GM12873 (cell line): Measurements from ENCODE around the gene CKS2.

Experiments
- TF ChIP-seq, protein P1 (sequence below): IDR thresholded peaks from 2 replicates; pipeline ENCODE4 v1.5.1; 2012; ENCODE audit warnings: low read depth, mild to moderate bottlenecking, moderate library complexity, low read length, control low read depth; ENCODE audit not compliant: insufficient read depth; ENCODE audit errors: missing control alignments

The CKS2 gene

DNA sequence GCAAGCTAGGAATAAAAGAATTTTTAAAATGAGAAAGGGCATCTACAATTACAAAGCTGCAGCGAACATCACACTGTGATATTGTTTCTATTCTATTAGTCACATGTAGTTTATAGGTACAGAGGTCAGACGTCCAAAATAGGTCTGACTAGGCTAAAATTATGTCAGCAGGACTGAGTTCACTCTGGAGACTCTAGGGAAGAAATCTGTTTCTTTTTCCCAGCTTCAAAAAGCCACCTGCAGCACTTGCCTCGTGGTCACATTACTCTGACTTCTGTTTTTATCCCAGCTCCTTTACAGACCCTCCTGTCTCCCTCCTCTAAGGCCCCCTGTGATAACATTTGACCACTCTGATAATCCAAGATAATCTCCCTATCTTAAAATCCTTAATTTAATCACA lies 5.1 kb upstream of the CKS2 start:
- TF ChIP-seq, protein P1, sequence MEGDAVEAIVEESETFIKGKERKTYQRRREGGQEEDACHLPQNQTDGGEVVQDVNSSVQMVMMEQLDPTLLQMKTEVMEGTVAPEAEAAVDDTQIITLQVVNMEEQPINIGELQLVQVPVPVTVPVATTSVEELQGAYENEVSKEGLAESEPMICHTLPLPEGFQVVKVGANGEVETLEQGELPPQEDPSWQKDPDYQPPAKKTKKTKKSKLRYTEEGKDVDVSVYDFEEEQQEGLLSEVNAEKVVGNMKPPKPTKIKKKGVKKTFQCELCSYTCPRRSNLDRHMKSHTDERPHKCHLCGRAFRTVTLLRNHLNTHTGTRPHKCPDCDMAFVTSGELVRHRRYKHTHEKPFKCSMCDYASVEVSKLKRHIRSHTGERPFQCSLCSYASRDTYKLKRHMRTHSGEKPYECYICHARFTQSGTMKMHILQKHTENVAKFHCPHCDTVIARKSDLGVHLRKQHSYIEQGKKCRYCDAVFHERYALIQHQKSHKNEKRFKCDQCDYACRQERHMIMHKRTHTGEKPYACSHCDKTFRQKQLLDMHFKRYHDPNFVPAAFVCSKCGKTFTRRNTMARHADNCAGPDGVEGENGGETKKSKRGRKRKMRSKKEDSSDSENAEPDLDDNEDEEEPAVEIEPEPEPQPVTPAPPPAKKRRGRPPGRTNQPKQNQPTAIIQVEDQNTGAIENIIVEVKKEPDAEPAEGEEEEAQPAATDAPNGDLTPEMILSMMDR: no peak

DNA sequence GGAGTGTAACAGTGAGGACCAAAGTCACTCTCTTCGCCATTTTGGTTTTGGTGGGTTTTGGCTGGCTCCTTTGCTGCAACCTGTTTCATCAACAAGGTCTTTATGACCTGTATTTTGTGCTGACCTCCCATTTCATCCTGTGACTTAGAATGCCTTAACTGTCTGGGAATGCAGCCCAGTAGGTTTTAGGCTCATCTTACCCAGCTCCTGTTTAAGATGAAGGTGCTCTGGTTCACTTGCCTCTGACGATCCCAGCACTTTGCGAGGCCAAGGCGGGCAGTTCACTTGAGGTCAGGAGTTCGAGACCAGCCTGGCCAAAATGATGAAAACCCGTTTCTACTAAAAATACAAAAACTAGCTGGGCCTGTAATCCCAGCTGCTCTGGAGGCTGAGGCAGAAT lies 1.8 kb upstream of the CKS2 start:
- TF ChIP-seq, protein P1: no peak

DNA sequence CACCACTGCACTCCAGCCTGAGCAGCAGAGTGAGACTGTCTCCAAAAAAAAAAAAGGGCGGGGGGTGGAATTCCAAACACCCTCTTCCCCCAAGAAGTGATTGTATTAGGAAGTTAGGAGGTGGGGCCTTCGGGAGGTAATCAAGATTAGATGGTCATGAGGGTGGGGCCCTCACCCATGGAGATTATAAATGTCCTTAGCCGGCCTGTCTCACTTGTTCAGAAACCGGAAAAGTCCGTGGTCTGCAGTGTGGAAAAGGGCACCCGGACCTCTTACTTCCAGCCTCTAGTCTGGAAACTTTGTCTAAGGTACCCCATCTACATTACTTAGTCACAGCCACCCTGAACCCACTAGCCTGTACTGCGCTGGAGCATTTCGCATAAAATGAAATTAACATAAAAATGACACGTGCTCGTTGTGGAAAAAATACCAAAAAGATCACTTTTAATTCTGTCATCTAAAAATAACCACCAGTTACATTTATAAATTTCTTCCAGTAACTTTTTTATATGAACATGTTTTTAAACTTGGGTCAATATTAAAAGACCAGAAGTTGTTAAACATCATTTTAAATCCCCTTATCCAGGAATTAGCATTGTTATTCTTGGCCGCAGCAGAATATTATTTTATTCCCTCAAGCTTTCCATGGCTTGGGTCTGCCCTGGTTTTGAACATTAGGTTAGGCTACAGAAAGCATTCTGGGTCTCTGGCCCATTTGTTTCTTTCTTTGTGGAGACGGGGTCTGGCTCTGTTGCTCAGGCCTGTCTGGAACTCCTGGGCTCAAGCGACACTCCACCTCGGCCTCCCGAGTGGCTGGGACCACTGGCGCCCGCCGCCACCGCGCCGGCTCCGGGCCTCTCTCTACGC lies 1.2 kb upstream of the CKS2 start:
- TF ChIP-seq, protein P1: no peak

DNA sequence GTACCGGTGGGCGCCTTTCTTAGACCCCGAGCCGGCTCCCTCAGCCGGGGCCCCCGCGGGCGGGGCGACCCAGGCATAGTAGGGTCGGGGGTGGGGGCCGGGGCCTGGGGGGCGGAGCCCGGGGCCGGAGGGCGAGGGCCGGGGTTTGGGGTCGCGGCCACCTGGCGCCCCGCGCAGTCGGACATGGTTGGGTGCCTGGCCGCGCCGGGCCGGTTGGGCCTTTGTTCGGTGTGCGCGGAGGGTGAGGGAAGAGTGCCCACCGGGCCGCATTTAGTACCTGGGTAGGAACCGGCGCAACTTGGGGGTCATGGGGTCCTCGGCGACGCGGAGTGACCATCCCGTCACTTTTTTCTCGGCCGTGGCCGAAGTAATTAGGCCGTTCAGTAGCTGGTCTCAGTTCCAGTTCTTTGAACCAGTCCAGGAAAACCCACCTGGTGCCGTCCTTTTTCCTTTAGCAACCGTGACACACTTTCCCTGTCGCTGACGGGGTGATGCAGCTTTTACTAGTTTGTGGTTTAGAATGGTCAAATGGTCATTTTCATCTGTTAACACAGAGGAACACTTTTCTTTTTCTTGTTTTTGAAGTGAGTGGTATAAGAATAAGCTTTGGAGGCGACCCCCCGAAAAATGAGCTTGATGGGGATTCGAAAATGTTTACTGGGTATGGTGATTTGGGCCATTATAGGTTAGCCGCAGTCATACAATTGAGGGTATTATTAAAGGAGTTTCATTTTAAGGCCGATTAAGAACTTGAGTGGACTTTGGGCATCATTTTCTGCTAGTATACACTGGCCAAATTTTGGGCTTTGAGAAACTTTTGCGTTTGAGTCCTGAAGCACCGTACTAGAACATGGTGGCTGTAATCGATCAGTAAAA lies 589 bp downstream of the CKS2 start:
- TF ChIP-seq, protein P1: no peak

DNA sequence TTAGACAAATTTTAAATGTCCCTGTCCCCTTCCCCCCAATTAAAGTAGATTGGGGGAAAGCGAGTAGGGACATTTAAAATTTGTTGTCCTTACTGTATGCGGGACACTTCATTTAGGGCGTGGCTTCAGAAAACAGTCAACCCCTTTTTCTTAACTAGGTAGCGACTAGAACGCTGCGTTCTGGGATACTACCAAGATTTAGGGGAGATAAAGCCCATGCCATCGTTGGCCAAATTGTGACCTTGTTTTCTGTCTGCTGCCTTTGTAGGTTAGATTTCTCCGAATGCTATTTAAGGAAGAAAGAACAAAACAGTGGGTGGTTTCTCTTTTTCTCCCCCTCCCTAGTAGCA lies 1.2 kb downstream of the CKS2 start:
- TF ChIP-seq, protein P1: no peak

DNA sequence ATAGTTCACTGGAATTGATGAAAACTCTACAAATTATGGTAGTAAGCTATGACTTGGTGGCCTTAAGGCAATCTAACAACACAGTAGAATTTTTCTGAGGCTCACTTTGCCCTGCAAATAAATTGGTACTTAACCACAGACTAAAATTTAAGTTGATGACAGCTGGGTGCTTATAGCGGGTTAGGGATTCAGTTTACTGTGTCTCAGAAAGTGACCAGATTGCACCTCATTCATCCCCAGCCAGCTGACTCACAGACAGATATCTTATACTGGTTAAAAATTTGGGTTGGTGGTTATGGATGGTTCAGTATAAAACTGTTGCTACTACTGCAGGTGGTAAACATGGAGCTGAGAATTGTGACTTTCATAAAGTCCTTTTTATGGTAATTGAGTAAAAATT lies 2.8 kb downstream of the CKS2 start:
- TF ChIP-seq, protein P1: no peak

DNA sequence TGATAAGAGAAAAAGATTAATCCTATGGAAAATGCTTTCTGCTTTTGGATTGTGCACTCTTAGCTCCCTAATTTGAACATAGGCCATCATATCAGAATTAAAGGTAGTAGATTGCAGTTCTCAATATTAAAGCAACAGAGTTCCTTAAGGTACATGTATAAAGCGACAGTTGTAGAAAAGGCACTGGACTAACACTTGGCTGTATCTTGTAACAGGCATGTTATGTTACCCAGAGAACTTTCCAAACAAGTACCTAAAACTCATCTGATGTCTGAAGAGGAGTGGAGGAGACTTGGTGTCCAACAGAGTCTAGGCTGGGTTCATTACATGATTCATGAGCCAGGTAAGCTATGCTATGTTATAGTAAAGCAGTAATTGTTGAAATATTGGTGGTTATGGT lies 4.0 kb downstream of the CKS2 start:
- TF ChIP-seq, protein P1: no peak
